ENCODE measurements around the gene BTBD9. TPM values are rescaled to one million over a fixed set of nuclear protein-coding genes. Genes with fewer than 3 reads are reported as not detected.

BTBD9 gene
- total and polyA plus RNA-seq, 9 of the 15 experiments (the other 6 are each of a cell fraction or from before 2014, with no cell fraction given), result 0.08 to 1.6 (median 0.58) TPM

GRCh38 chr6:38273325-38273724 lies 366.4 kb downstream of the BTBD9 start (continued):
- no peak for TF ChIP-seq ZBTB33 (CRISPR knock-in tag; IDR thresholded peaks at IDR 0.05)
- TF ChIP-seq ILK (tag; IDR thresholded peaks at IDR 0.05; ENCODE audit: borderline replicate concordance, low read depth), result no peak
- no peak for TF ChIP-seq TAF15 (IDR thresholded peaks at IDR 0.05; ENCODE audit: low read depth, low read length)
- no peak for TF ChIP-seq NR3C1 (CRISPR knock-in tag; IDR thresholded peaks at IDR 0.05)
- TF ChIP-seq ZNF778 (CRISPR knock-in tag; IDR thresholded peaks at IDR 0.05), result no peak
- TF ChIP-seq DNMT1 (IDR thresholded peaks at IDR 0.05), result no peak
- no peak for TF ChIP-seq ZNF134 (CRISPR knock-in tag; conservative IDR thresholded peaks at IDR 0.05)
- TF ChIP-seq ZNF224 (CRISPR knock-in tag; IDR thresholded peaks at IDR 0.05), result no peak

- ATAC-seq (no peak), FAIRE-seq (no peak), DNase-seq (ENCODE audit: extremely low read depth in 1 of 4, low spot score in 3 of 4) (no peak)
- in situ Hi-C loops (cut with MboI) (no loop called here), intact Hi-C loops (cut with micrococcal nuclease) (no loop called here)
- Histone ChIP-seq H3K9ac (ENCODE audit: insufficient read depth in 1 of 2, low read depth in 2 of 2, low read length in 2 of 2) (no peak overlapping the region), H3K4me1 (replicated peaks in 1 of 2; ENCODE audit: control insufficient read depth in 2 of 2, insufficient read depth in 2 of 2, low read length in 2 of 2) (no peaks in the 10 kb centered on the region), H2AFZ (ENCODE audit: low read depth, low read length) (no peak overlapping the region), H4K20me1 (replicated peaks; ENCODE audit: control insufficient read depth, insufficient read depth, low read length) (no peaks in the 10 kb centered on the region), H3K4me3 (no peak overlapping the region), H3K27me3 (ENCODE audit: control insufficient read depth in 2 of 2, insufficient read depth in 2 of 2, low read length in 2 of 2) (peaks cover 13 to 21% of the 10 kb centered on the region in 2 experiments; a peak in 4 of 5 replicates), H3K9me3 (replicated peaks; ENCODE audit: control insufficient read depth, insufficient read depth, low read depth, low read length) (no peaks in the 10 kb centered on the region), H3K36me3 (ENCODE audit: control insufficient read depth, insufficient read depth, low read length) (no peaks in the 10 kb centered on the region), H3K79me2 (ENCODE audit: control insufficient read depth, insufficient read depth, low read length) (no peaks in the 10 kb centered on the region), H3K9me1 (ENCODE audit: control insufficient read depth, insufficient read depth, low read length) (no peaks in the 10 kb centered on the region), H3K27ac (ENCODE audit: extremely low read depth, low read depth, low read length) (no peak overlapping the region), H3K4me2 (ENCODE audit: insufficient read depth, low read length) (no peak overlapping the region)
- ChIA-PET POLR2A (no interaction called here), CTCF (ENCODE audit: low intra/inter-chr PET ratio) (no interaction called here)
- BruUV-seq (replicated peaks), result no TSS peak
- WGBS (ENCODE audit: insufficient coverage, low coverage, missing lambda C conversion rate), result 3% methylated on average over 1 of the region's 1 CpG
- TF ChIP-seq ZNF507 (tag; conservative IDR thresholded peaks at IDR 0.05) (no peak), FOSL1 (tag; conservative IDR thresholded peaks at IDR 0.05) (no peak), SFPQ (IDR thresholded peaks at IDR 0.05; ENCODE audit: low read depth, low read length) (no peak), NCOA2 (IDR thresholded peaks at IDR 0.05; ENCODE audit: partially characterized antibody in 2 of 2) (no peak), C11orf30 (IDR thresholded peaks at IDR 0.05; ENCODE audit: low read depth) (no peak), COPS2 (conservative IDR thresholded peaks at IDR 0.05) (no peak), THRAP3 (IDR thresholded peaks at IDR 0.05; ENCODE audit: borderline replicate concordance) (no peak), NCOA4 (IDR thresholded peaks at IDR 0.05; ENCODE audit: partially characterized antibody) (no peak), E2F1 (CRISPR knock-in tag; IDR thresholded peaks at IDR 0.05) (no peak), ZNF717 (CRISPR knock-in tag; IDR thresholded peaks at IDR 0.05) (no peak), HDAC1 (IDR thresholded peaks at IDR 0.05) (no peak)
These were observed 367.5 kb downstream of the BTBD9 start for GRCh38 chr6:38272222-38272621.
